Activated CD8-positive, alpha-beta T cell treated with anti-CD3 and anti-CD28 coated beads, Interleukin-2, amount 10 ng/mL, durations not matched to agents 7 days and 5 days (primary cell): ENCODE data around the gene KIAA1755. TPM values are rescaled to one million over a fixed set of nuclear protein-coding genes. Genes with fewer than 3 reads are reported as not detected.

ENCODE experiments used
- ATAC-seq: fragments of 150-1000 bp; cut with Tn5 transposase; one replicate; pipeline ENCODE4 v1.10.0; 2021; ENCODE audit warnings: moderate library complexity
- CTCF ChIA-PET: fragments of 350-600 bp; sonication (Branson Sonifier 250); formaldehyde crosslinking; loops from one replicate; lab custom pipeline; 2021; ENCODE audit warnings: antibody characterized with exemption; lab: Charles Lee
- POLR2A ChIA-PET: fragments of 350-600 bp; sonication (Branson Sonifier 250); formaldehyde crosslinking; loops from one replicate; lab custom pipeline; 2021; ENCODE audit warnings: antibody characterized with exemption; lab: Charles Lee
- DNase-seq: peaks from one replicate; pipeline ENCODE4 v3.0.0-alpha.2; 2020
- H3K27ac Mint-ChIP-seq: one replicate; pipeline ENCODE4 v1.8.0; 2021; ENCODE audit warnings: mild to moderate bottlenecking, mixed read lengths
- H3K27me3 Mint-ChIP-seq: one replicate; pipeline ENCODE4 v1.8.0; 2021; ENCODE audit warnings: low read depth, mixed read lengths
- H3K36me3 Mint-ChIP-seq: one replicate; pipeline ENCODE4 v1.8.0; 2021; ENCODE audit warnings: low read depth, mixed read lengths
- H3K4me1 Mint-ChIP-seq: one replicate; pipeline ENCODE4 v1.8.0; 2021; ENCODE audit warnings: low read depth, mixed read lengths
- H3K4me3 Mint-ChIP-seq: one replicate; pipeline ENCODE4 v1.8.0; 2021; ENCODE audit warnings: mild to moderate bottlenecking, mixed read lengths
- H3K9me3 Mint-ChIP-seq: one replicate; pipeline ENCODE4 v1.8.0; 2022; ENCODE audit warnings: mixed read lengths; ENCODE audit not compliant: insufficient read depth
- total RNA-seq, 2 experiments: library from RNA; stranded (reverse); gene quantifications; one replicate each; pipeline ENCODE4 v1.2.3, GENCODE V29; 2021

KIAA1755 gene
- total RNA-seq, 2 experiments from 2014 or later, result not detected

DNA sequence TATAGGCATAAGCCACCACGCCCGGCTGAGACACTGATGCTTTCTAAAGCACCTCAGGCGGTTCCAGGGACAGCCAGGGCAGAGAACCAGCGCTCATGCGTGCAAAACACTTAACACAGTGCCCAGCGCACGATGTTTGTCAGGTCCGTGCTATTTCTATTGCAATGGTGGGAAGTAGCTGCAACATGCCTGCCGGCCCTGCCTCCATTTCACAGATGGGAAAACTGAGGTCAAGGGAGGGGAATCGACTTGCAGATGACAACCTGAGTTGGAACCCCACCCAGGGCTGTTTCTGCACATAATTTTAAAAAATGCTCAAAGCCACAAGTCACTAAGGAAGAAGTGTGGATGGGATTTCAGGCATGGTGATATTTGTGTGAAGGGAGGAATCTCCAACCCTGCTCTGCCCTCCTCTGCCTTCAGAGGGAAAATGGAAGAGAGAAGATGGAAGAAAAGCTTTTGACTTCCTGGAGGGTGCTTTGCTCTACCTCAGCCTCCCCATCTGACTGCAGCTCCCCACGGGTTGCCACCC, 39.9 kb downstream of the KIAA1755 start:
- ATAC-seq (no peak), DNase-seq (no peak)
- H3K4me1 Mint-ChIP-seq, result peaks cover 3% of the 10 kb centered on the region
- ChIA-PET CTCF (interaction anchor here (0.7 to 7.8 kb wide), 51 partner anchors 8 to 656 kb away, joined by 3 to 93 read pairs (median 5); no protein-coding TSS in a partner anchor), POLR2A (interaction anchor here (0.9 kb wide), 2 partner anchors 107 to 163 kb away, joined by 3 read pairs; no protein-coding TSS in a partner anchor)
- no peak overlapping the region for H3K4me3 Mint-ChIP-seq
- no peaks in the 10 kb centered on the region for H3K36me3 Mint-ChIP-seq
- no peaks in the 10 kb centered on the region for H3K27me3 Mint-ChIP-seq
- H3K27ac Mint-ChIP-seq, result no peak overlapping the region
- no peaks in the 10 kb centered on the region for H3K9me3 Mint-ChIP-seq

DNA sequence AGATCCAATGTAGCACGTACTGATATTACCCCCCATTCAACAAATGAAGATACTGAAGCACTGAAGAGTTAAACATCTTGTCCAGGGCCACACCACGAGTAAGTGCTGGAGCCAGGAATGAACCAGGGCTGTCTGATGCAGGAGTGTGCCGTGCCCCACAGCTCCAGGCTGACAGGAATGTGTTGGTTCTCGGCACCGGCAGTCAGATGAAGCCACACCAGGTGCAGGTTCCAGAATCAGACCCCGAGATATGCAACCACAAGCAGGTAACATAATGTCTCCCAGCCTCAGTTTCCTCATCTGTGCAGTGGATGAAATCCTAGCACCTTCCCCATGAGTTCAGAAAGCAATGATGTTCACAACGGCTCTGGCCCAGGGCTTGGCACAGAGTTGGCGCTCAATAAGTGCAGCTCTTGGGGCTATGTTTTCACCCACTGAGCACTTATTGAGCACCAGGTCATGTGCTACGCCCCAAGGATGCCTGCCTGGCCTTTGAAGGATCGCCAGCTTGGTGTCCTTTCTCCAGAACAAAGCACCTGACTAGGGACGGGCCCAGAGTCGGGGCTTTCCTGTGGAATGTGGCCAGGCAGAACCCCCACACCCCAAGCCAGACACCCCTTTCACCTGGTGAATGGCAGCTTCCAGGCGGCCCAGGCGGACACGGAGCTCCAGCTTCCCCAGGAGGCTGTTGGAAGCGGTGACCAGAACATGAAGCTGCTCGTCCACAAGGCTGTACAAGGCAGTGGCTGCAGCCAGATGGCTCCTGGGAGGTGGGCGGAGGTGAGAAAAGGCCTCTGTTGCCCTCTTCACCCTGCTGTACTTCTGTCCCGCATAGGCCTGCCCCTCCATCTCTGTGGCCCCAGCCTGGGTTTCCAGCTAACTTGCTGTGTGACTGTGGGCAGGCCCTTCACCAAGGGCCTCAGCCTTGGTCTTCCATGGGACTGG, 41.3 kb downstream of the KIAA1755 start:
- ChIA-PET CTCF (interaction anchor here (1.0 to 5.5 kb wide), 6 partner anchors 18 to 161 kb away, joined by 3 to 69 read pairs (median 4); no protein-coding TSS in a partner anchor), POLR2A (no interaction called here)
- ATAC-seq, result no peak
- no peak overlapping the region for H3K27ac Mint-ChIP-seq
- no peaks in the 10 kb centered on the region for H3K36me3 Mint-ChIP-seq
- H3K9me3 Mint-ChIP-seq, result no peaks in the 10 kb centered on the region
- no peaks in the 10 kb centered on the region for H3K27me3 Mint-ChIP-seq
- H3K4me1 Mint-ChIP-seq, result peaks cover 3% of the 10 kb centered on the region
- no peak overlapping the region for H3K4me3 Mint-ChIP-seq
- no peak for DNase-seq

DNA sequence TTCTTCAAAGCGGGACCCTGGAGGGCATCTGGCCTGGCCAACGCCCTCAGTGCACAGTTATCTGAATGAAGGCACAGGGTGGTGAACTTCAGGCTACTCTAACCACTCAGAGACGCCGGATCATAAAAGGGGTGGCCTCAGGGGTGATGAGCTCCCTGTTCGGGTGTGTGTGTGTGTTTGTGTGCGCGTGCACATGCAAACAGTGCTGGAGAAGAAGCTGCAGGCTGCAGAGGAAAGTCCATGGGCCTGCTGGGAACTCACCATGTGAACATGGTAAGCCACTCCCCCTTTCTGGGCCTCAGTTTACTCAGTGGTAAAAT, 42.0 kb downstream of the KIAA1755 start:
- Mint-ChIP-seq H3K9me3 (no peaks in the 10 kb centered on the region), H3K36me3 (no peaks in the 10 kb centered on the region), H3K4me3 (no peak overlapping the region), H3K27me3 (no peaks in the 10 kb centered on the region), H3K27ac (no peak overlapping the region), H3K4me1 (peaks cover 3% of the 10 kb centered on the region)
- CTCF ChIA-PET, result interaction anchor here (5.5 kb wide), 1 partner anchor 145 kb away, joined by 69 read pairs; no protein-coding TSS in a partner anchor
- no peak for ATAC-seq
- no peak for DNase-seq
- POLR2A ChIA-PET, result no interaction called here

DNA sequence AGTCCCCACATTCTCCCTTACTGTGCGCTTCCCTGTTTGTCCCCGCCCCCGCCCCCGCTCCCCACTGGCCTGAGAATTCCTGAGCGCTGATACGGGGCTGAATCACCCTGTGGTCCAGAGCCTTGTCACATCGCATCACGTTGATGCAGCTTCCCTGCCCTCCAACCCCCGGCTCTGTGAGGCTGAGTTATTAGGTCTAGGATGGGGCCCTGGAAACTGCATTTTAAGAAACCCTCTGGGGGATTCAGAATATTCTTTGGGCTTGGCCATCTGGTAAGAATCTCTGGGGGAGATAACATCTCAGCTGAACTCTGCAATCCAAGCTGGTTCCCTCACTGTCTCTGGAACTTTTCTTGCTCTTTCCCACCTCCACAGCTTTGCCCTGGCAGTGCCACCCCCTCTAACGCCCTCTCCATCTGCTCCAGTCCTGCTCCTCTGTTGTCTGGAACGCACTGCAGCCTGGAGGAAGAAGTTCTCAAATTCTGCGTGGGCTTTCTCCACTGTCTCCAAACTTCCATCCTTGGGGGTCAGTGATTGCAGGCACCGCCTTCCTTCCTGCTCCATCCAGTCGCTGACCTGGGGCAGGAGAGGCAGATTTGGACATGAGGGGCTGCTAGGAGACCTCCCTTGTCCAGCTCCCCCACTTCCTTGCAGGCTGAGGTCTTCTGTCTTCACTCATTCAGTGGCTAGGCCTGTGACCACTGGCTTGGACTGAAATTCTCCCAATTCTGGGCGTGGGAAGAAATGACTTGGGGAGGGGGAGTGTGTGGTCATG, 42.6 kb downstream of the KIAA1755 start:
- ATAC-seq, result no peak
- POLR2A ChIA-PET, result no interaction called here
- H3K27ac Mint-ChIP-seq, result no peak overlapping the region
- CTCF ChIA-PET, result no interaction called here
- H3K9me3 Mint-ChIP-seq, result no peaks in the 10 kb centered on the region
- no peak for DNase-seq
- H3K4me1 Mint-ChIP-seq, result peaks cover 3% of the 10 kb centered on the region
- H3K4me3 Mint-ChIP-seq, result no peak overlapping the region
- H3K36me3 Mint-ChIP-seq, result no peaks in the 10 kb centered on the region
- no peaks in the 10 kb centered on the region for H3K27me3 Mint-ChIP-seq

DNA sequence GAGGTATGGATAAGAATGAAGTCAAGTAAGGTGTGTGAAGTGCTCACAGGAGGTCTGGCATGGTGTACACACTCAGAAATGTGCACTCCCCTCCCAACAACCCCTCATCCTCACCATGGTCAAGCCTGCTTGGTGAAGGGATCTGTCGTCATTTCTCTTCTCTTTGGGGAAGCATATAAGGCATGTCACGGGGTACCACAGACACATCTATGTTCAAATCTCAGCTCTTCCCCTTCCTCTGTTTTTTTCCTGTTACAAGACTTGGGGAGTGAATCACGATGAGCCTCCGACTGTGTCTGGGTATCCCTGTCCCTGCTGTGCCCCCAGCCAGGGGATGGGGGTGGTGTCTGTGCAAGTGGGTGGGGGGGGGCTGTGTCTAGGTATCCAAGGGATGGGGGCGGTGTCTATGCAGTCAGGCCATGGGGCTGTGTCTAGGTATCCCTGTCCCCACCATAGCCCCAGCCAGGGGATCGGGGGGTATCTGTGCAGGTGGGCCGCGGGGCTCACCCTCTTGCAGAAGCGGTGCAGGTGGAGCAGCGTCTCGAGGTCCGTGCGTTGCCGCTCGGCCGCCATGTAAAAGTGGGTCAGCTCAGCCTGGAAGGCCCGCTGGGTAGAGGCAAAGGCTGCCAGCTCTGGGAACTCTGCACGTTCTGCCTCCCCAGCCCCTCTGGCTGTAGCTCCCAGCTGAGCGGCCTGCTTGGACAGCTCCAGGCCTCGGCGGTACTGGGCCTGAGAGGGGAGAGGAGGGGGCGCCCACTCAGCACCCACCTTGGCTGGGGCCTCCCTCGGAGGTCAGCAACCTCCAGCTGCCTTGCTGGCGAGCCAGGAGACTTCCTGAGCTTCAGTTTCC, 43.6 kb downstream of the KIAA1755 start:
- no peak for ATAC-seq
- DNase-seq, result no peak
- Mint-ChIP-seq H3K4me1 (peaks cover 3% of the 10 kb centered on the region), H3K27ac (no peak overlapping the region), H3K4me3 (no peak overlapping the region), H3K27me3 (no peaks in the 10 kb centered on the region), H3K9me3 (no peaks in the 10 kb centered on the region), H3K36me3 (no peaks in the 10 kb centered on the region)
- POLR2A ChIA-PET, result no interaction called here
- CTCF ChIA-PET, result interaction anchor here (1.2 kb wide), 1 partner anchor 159 kb away, joined by 5 read pairs; no protein-coding TSS in a partner anchor

DNA sequence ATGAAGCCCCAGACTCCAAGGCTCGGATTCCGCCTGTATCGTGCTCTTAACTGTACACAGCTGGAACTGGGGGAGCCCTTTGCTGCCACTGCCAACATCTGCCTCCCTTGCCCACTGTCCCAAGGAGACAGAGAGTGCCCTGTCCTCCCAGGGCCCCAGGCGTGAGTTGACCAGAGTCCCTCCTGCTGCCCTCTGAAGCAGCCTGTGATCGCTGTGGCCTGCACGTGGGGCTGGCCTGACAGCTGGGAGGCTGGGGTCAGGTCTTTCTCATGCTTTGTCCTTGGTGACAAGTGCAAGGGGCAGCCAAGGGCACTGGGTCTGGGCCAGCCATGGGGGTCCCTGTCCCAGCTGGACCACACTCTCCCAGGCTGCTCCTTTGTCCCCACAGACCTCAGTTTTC, 44.3 kb downstream of the KIAA1755 start:
- Mint-ChIP-seq H3K36me3 (no peaks in the 10 kb centered on the region), H3K4me1 (peaks cover 3% of the 10 kb centered on the region), H3K27ac (no peak overlapping the region), H3K9me3 (no peaks in the 10 kb centered on the region), H3K4me3 (no peak overlapping the region), H3K27me3 (no peaks in the 10 kb centered on the region)
- CTCF ChIA-PET, result interaction anchor here (1.2 kb wide), 1 partner anchor 159 kb away, joined by 5 read pairs; no protein-coding TSS in a partner anchor
- DNase-seq, result no peak
- ATAC-seq, result no peak
- POLR2A ChIA-PET, result no interaction called here

DNA sequence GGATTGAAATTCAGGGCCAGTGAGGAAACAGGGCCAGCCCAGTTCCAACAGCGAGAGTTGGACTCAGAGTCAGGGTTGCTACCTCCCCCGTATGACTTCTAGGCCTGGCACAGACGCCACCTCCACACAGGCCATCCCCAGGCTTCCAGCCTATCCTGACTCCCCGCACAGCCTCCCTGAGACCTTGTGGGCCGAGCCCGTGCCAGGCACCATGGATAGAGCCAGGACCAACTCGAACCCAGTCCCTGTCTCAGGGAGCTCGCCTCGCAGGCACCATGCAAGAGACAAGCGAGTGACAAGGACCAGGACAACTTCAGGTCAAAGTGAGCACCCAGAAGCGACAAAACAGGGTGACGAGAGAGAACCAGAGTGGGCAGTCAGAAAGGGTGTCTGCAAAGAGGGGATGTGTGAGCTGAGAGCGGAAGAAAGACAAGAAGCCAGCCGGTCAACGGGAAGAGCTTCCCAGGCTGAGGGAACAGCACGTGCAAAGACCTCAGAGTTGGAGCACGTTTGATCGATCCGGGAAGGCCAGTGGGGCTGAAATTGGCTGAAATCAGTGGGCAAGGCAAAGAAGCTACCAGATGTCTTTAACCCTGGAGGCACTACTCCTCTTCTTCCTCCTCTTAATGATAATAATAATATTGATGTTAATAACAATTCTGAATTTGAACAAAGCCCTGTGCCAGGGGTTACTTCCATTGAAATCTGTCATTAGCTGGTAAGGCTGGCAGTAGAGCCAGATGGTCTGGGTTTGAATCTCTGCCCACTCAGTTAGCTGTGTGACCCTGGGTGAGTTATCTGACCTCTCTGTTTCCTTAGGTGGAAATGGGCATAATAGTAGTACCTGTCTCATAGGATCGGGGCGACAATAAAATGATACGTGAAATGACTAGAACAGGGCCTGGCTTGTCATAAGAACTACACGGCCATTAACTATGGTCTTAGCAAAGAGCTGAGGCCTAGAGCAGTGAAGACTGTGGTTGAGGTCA, 45.0 kb downstream of the KIAA1755 start:
- no peak overlapping the region for H3K27ac Mint-ChIP-seq
- no peak overlapping the region for H3K4me3 Mint-ChIP-seq
- DNase-seq, result no peak
- CTCF ChIA-PET, result interaction anchor here (1.0 to 1.2 kb wide), 3 partner anchors 9 to 158 kb away, joined by 3 to 5 read pairs (median 4); no protein-coding TSS in a partner anchor
- POLR2A ChIA-PET, result no interaction called here
- H3K9me3 Mint-ChIP-seq, result no peaks in the 10 kb centered on the region
- H3K36me3 Mint-ChIP-seq, result no peaks in the 10 kb centered on the region
- H3K27me3 Mint-ChIP-seq, result no peaks in the 10 kb centered on the region
- ATAC-seq, result no peak
- H3K4me1 Mint-ChIP-seq, result no peaks in the 10 kb centered on the region

DNA sequence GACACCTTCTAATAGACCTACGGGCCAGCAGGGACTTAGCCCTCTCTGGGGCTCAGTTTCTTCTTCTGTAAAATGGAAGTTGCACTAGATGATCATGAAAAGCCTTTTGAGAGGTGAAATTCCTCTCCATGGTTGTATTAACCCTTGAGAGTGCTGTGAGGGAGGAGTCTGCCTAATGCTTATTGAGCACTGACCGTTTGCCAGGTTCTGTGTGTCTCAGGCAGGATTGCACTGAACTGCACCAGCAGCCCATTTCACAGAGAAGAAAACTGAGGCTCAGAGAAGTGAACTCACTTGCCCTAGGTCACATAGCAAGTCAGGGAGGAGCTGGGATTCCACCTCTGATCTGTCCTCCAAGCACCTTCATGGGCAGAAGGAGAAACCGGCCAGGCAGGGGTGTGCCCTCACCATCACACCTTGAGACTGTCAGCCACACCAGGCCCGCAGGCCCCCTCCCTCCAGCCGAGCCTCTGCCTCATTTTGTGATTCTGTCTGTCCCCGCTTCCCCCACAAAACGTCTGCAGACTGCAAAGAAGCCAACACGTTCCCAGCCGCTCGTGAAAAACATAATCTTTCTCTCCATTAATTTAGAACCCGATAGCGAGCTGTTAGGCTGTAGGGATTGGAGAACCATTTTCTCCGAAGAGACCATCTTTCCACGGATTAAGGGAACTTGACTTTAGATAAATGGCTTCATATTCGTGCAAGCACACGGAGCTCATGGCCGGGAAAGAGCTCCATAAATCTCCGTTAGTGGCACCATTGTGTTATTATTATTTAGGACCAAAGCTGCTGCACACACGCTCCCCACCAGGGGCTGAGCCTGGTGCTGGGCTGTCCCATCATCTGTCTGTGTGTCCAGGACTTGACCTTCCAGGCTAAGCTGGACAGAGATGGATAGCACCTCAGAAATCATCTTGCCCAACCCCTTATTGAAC, 46.0 kb downstream of the KIAA1755 start:
- H3K4me1 Mint-ChIP-seq, result no peaks in the 10 kb centered on the region
- H3K9me3 Mint-ChIP-seq, result no peaks in the 10 kb centered on the region
- no peak overlapping the region for H3K4me3 Mint-ChIP-seq
- ATAC-seq (no peak), DNase-seq (no peak)
- no peak overlapping the region for H3K27ac Mint-ChIP-seq
- H3K36me3 Mint-ChIP-seq, result no peaks in the 10 kb centered on the region
- no peaks in the 10 kb centered on the region for H3K27me3 Mint-ChIP-seq
- ChIA-PET CTCF (interaction anchor here (1.0 to 1.1 kb wide), 2 partner anchors 10 to 157 kb away, joined by 3 to 4 read pairs; no protein-coding TSS in a partner anchor), POLR2A (no interaction called here)

DNA sequence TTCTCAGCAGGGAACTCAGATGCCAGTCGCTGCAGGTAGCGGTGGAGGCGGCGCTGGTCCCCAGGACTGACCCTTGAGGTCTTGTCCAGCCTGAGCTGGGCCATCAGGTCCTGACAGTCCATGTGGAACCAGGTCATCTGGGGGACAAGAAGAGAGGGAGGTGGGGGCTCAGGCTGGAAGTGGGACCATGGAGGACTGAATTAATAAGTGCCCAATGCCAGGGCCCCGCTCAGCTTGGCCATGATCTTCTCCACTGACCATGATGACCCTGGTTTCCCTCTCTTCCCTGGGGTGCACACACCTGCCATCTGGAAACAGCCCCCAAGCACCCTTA, 47.0 kb downstream of the KIAA1755 start:
- H3K36me3 Mint-ChIP-seq, result no peaks in the 10 kb centered on the region
- no peaks in the 10 kb centered on the region for H3K9me3 Mint-ChIP-seq
- CTCF ChIA-PET, result interaction anchor here (2.8 kb wide), 1 partner anchor 7 kb away, joined by 12 read pairs; no protein-coding TSS in a partner anchor
- H3K27me3 Mint-ChIP-seq, result peaks cover 1% of the 10 kb centered on the region
- ATAC-seq, result no peak
- no peaks in the 10 kb centered on the region for H3K4me1 Mint-ChIP-seq
- POLR2A ChIA-PET, result no interaction called here
- H3K27ac Mint-ChIP-seq, result no peak overlapping the region
- DNase-seq, result no peak
- no peak overlapping the region for H3K4me3 Mint-ChIP-seq
